Dedifferentiated amniotic fluid mesenchymal stem cell (primary cell): ENCODE data around the gene RPL37A.
A peak's percentile ranks its signal among the peaks of the same experiment; 100 is the strongest.

Experiments used
- DNase-seq: peaks from one replicate; pipeline ENCODE4 v3.0.0-alpha.2; 2016; ENCODE audit errors: extremely low spot score

The RPL37A gene

GRCh38 chr2:216498379-216499352 lies at the start of gene RPL37A:
Gene RPL37A, plus strand, starts transcription at chr2:216498844. Its CDS starts 31 bp downstream, at chr2:216498875.
- DNase-seq, result peak; percentile 94

GRCh38 chr2:216450346-216450745 lies 48.3 kb upstream of the RPL37A start:
- DNase-seq, result no peak

GRCh38 chr2:216450784-216451183 lies 47.9 kb upstream of the RPL37A start:
- no peak for DNase-seq

GRCh38 chr2:216453955-216454614 lies 44.6 kb upstream of the RPL37A start:
- DNase-seq, result no peak

- DNase-seq, result no peak
Measured at GRCh38 chr2:216463148-216463547, 35.5 kb upstream of the RPL37A start.

- no peak for DNase-seq
Measured at GRCh38 chr2:216464104-216464720, 34.4 kb upstream of the RPL37A start.

DNA sequence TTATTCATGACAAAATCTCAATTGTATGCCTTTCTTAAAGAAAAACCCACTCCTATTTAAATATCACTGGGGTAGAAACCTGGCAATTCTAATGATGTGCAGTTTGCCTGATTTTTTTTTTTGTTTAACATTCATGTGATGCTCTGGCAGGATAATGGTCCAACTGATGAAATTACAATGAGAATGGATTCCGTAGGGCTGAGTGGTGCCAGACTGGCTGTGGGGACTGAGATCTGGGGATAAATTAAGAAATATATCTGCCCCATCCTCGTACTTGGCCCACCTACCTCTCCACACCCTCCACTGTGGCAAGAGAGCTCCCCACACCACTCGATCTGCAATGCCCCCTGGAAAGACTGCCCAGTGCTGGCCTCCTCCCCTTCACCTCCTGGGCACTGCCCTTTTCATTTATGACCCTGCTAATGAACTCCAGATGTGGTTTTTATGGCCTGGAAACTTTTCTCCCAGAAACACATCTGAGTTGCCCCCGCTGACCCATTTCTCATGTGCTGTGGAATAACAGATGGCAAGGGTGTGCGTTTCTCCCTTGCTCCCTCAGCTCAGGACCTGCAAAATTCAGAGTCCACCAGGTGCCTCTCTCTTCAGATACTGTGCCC lies 33.0 kb upstream of the RPL37A start:
- no peak for DNase-seq

GRCh38 chr2:216467845-216468244 lies 30.8 kb upstream of the RPL37A start:
- no peak for DNase-seq

DNA sequence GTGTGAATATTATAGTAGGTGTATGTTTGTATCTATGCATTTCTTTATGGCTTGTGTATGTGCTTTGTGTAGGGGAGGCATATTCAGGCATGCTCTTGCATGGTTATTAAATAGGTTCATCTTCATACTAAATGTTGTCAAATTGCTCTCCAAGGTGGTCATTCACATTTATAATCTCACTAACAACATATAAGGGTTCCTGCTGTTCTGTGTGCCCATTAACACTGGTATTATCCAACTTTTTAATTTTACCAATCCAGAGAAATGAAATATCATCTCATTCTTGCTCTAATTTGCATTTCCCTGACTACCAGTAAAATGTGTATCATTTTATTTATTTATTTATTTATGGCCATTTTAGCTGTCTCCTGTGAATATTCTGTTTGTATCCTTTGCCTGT lies 29.0 kb upstream of the RPL37A start:
- DNase-seq, result no peak

DNA sequence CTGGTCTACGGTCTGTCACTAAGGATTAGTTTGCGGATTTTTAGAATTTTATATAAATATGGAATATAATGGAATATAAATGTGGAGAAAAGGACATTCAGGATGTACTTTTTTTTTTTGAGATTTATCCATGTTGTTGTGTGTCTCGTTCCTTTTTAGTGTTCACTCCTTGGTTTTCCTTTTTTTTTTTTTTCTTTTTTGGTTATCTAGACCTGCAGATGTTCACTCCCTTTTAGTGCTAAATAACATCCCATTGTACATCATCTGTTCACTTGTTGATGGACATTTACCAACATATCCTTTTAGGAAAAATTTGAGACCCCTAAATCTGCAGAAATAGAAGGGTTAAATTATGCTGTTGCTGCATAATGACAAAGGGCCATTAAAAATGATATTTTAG lies 25.5 kb upstream of the RPL37A start:
- no peak for DNase-seq

DNA sequence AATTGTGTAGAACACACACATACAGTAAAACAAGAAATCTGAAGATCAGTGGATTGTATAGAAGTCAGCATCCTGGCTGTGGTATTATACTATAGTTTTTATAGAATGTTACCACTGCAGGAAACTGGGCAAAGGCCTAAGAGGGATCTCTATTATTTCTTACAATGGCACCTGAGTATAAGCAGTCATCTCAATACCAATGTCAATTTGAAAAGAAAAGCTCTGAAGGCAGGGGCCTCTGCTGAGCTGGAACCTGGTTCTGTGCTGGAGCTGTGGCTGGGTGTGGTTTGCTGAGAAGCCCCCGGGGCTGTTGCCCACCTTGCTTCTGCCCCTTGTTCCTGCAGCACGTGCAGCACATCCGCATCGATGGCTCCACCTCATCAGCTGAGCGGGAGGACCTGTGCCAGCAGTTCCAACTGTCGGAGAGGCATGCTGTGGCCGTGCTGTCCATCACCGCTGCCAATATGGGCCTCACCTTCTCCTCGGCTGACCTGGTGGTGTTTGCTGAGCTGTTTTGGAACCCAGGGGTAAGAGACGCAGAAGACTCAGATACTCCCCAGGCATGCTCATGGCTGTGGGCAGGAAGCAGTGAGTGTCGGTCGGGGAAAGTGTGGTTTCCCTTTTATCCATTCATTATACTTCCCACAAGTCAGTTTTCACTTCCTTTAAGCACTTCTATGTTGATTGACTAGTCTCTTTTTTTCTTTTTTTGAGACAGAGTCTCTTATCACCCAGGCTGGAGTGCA lies 23.5 kb upstream of the RPL37A start:
- no peak for DNase-seq

DNA sequence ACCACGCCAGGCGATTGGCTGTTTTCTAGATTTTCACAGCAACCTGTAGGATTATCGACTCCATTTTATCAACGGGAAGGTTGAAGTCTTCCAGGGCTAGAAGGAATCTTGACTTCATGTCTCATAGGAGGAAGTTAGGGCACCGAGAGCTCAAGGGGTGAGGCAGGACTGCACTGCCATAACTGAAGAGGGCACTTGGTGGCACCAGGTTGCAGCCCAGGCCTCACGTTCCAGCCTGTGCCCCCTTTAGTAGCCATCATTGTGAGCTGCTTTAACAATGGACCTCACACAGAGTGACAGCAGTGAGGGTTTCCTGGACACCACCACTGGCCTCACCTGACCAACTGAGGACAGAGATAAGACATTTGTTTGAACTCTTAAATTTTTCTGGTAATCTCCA lies 22.9 kb upstream of the RPL37A start:
- DNase-seq, result no peak

GRCh38 chr2:216477283-216478035 lies 21.2 kb upstream of the RPL37A start:
- no peak for DNase-seq

GRCh38 chr2:216478151-216478550 lies 20.5 kb upstream of the RPL37A start:
- DNase-seq, result peak; percentile 22

DNA sequence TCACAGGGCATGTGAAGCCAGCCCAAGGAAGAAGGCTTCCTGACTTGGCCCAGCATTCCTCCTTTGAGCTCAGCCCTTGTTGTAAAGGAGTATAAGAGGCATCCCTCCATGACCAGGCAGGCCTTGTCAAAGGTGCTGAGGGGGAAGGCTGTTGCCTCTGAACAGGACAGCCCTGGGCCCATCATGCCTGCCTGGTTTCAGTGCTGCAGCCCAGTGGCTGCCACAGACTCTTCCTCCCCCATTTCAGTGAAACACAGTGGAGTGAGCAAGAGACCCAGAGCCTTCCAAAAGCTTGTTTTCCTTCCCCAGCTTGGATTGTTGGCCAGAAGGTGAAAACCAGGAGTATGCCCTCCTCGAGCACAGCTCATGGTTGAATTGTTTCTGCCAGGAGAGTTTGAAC lies 19.9 kb upstream of the RPL37A start:
- no peak for DNase-seq

GRCh38 chr2:216480221-216480620 lies 18.4 kb upstream of the RPL37A start:
- DNase-seq, result no peak

DNA sequence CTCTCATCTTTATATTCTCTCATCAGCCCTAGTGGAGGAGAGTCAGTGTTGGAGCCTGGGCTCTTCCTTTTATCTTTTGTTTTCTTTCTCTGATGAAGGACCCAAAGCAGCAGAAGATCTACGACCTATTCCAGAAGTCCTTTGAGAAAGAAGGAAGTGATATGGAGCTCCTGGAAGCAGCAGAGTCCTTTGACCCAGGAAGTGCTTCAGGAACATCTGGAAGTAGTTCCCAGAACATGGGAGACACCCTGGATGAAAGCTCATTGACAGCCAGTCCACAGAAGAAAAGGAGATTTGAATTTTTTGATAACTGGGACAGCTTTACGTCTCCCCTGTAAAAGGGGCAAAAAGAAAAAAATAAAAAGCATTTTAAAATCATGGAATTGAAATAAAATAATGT lies 16.0 kb upstream of the RPL37A start:
- no peak for DNase-seq

DNA sequence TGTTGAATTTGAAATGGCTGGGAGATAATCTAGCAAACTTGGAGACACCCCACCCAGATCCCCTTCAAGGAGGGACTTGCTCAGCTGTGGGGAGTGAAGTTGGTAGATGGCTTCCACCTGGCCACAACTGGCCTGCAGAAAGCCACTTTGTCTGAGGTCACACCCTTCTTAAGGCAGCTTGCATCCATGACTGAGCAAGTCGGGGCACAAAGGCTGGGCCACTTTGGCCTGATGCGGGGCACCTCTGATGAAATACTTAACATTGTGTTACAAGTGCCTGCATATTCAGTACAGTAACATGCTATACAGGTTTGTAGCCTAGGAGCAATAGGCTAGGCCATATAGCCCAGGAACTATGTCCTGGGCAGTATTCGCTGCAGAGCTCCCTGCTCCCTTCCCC lies 13.4 kb upstream of the RPL37A start:
- DNase-seq, result no peak

DNA sequence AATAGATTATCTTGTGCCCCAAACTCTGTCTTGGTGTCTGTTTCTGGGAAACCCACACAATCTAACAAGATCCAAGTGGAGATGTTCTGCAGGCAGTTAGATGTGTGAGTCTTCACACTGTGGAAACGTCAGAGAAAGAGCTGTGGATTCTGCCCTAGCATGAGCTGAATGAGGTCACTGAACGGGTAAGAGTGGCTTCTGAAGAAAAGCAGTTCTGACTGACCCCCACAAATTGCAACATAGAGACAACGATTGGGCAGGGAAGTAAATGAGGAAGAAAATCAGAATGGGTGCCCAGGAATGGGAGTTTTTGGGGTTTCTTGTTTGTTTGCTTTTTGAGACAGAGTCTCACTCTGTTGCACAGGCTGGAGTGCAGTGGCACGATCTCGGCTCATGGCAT lies 12.9 kb upstream of the RPL37A start:
- DNase-seq, result no peak

GRCh38 chr2:216486271-216486670 lies 12.4 kb upstream of the RPL37A start:
- no peak for DNase-seq

- no peak for DNase-seq
Measured at GRCh38 chr2:216486708-216487107, 11.9 kb upstream of the RPL37A start.
